ENCODE measurements around the gene MLX. TPM values are rescaled to one million over a fixed set of nuclear protein-coding genes. Genes with fewer than 3 reads are reported as not detected.
"Not testable (repeated sequence)": the region's sequence is repeated elsewhere in the genome, so short reads cannot be mapped to it uniquely, and the experiment has no call there.

The MLX gene
- total RNA-seq, 1 experiment from 2014 or later, result 25.8 TPM

GRCh38 chr17:42544874-42545283 is 22.0 kb upstream of the MLX start:
- H2AFZ ChIP-seq (ENCODE audit: low read length), result no peak overlapping the region
- no peaks in the 10 kb centered on the region for H4K20me1 ChIP-seq (ENCODE audit: low read length)
- no peaks in the 10 kb centered on the region for H3K27me3 ChIP-seq (ENCODE audit: low read length)
- no peak overlapping the region for H3K4me3 ChIP-seq (ENCODE audit: low read length)
- no TSS peak for BruUV-seq (replicated peaks)
- CTCF ChIA-PET, result no interaction called here
- H3K4me2 ChIP-seq (ENCODE audit: low read length), result no peak overlapping the region
- no peaks in the 10 kb centered on the region for H3K79me2 ChIP-seq (ENCODE audit: low read length)
- no peaks in the 10 kb centered on the region for H3K9me3 ChIP-seq (ENCODE audit: low read length)
- H3K9me2 ChIP-seq (replicated peaks; ENCODE audit: low read length), result no peaks in the 10 kb centered on the region
- peaks cover 16% of the 10 kb centered on the region for H3K4me1 ChIP-seq (ENCODE audit: insufficient read depth, low read length)
- H3F3A ChIP-seq (ENCODE audit: low read length, unreplicated experiment), result no peaks in the 10 kb centered on the region
- ATAC-seq (no peak), DNase-seq (no peak)
- H3K27ac ChIP-seq (ENCODE audit: low read length), result no peak overlapping the region
- no peak overlapping the region for H3K9ac ChIP-seq (ENCODE audit: low read length)
- intact Hi-C loops (cut with micrococcal nuclease), result no loop called here
- no peak for TF ChIP-seq CTCF (conservative IDR thresholded peaks at IDR 0.05; ENCODE audit: low read depth, low read length)
- no peaks in the 10 kb centered on the region for H3K36me3 ChIP-seq (ENCODE audit: low read depth, low read length)
- POLR2A ChIA-PET (ENCODE audit: unreplicated experiment), result no interaction called here

- intact Hi-C loops (cut with micrococcal nuclease); H3K9ac ChIP-seq (ENCODE audit: low read length); POLR2A ChIA-PET (ENCODE audit: unreplicated experiment); CTCF ChIA-PET; H3K27me3 ChIP-seq (ENCODE audit: low read length); DNase-seq; H3K9me2 ChIP-seq (replicated peaks; ENCODE audit: low read length); ATAC-seq; H3K36me3 ChIP-seq (ENCODE audit: low read depth, low read length); H3K79me2 ChIP-seq (ENCODE audit: low read length); H3K4me3 ChIP-seq (ENCODE audit: low read length); H3F3A ChIP-seq (ENCODE audit: low read length, unreplicated experiment); H2AFZ ChIP-seq (ENCODE audit: low read length); H3K27ac ChIP-seq (ENCODE audit: low read length); H4K20me1 ChIP-seq (ENCODE audit: low read length); H3K9me3 ChIP-seq (ENCODE audit: low read length); H3K4me2 ChIP-seq (ENCODE audit: low read length); BruUV-seq (replicated peaks): not testable (repeated sequence)
- H3K4me1 ChIP-seq (ENCODE audit: insufficient read depth, low read length), result peaks cover 14% of the 10 kb centered on the region
These were observed 21.0 kb upstream of the MLX start for GRCh38 chr17:42545755-42546505.

GRCh38 chr17:42547001-42547461 is 19.9 kb upstream of the MLX start:
- POLR2A ChIA-PET (ENCODE audit: unreplicated experiment), result no interaction called here

More at GRCh38 chr17:42547001-42547461, 19.9 kb upstream of the MLX start:
- H3K9me2 ChIP-seq (replicated peaks; ENCODE audit: low read length), result no peaks in the 10 kb centered on the region
- CTCF ChIA-PET, result no interaction called here
- no peaks in the 10 kb centered on the region for H3F3A ChIP-seq (ENCODE audit: low read length, unreplicated experiment)
- H3K27me3 ChIP-seq (ENCODE audit: low read length), result no peaks in the 10 kb centered on the region
- no peaks in the 10 kb centered on the region for H3K36me3 ChIP-seq (ENCODE audit: low read depth, low read length)
- H3K27ac ChIP-seq (ENCODE audit: low read length), result no peak overlapping the region
- no peak overlapping the region for H3K9ac ChIP-seq (ENCODE audit: low read length)
- H3K4me3 ChIP-seq (ENCODE audit: low read length), result no peak overlapping the region
- peaks cover 4% of the 10 kb centered on the region; the same call in 1 of the 2 replicates for H3K4me1 ChIP-seq (ENCODE audit: insufficient read depth, low read length)
- TF ChIP-seq EZH2 (IDR thresholded peaks at IDR 0.05; ENCODE audit: low read length, unreplicated experiment) (no peak), CTCF (conservative IDR thresholded peaks at IDR 0.05; ENCODE audit: low read depth, low read length) (no peak), EZH2phosphoT487 (IDR thresholded peaks at IDR 0.05; ENCODE audit: borderline replicate concordance, low read length) (no peak)
- H3K79me2 ChIP-seq (ENCODE audit: low read length), result no peaks in the 10 kb centered on the region
- intact Hi-C loops (cut with micrococcal nuclease), result no loop called here
- H2AFZ ChIP-seq (ENCODE audit: low read length), result no peak overlapping the region
- ATAC-seq, result no peak
- H3K9me3 ChIP-seq (ENCODE audit: low read length), result no peaks in the 10 kb centered on the region
- no TSS peak for BruUV-seq (replicated peaks)
- H4K20me1 ChIP-seq (ENCODE audit: low read length), result no peaks in the 10 kb centered on the region
- no peak for DNase-seq
- H3K4me2 ChIP-seq (ENCODE audit: low read length), result no peak overlapping the region

Measured in PC-3 (cell line).